ENCODE results near the gene CCDC17.

DNA sequence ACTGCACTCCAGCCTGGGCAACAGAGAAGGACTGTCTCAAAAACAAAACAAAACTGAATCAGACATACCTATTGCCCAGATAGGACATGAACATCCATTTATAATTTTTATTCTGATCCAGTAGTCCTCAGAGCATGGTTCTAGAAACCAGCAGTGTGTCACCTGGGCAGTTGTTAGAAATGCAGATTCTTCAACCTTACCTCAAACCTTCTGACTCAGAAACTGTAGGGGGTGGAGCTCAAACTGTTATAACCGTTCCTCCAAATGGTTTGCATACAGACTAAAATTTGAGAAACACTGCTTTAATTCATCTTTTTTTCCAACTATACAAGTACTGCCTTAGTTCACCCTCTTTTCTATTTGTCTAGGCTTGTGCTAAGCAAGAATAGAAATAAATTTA, 34.0 kb downstream of the CCDC17 start:
- TF ChIP-seq, protein P1, sequence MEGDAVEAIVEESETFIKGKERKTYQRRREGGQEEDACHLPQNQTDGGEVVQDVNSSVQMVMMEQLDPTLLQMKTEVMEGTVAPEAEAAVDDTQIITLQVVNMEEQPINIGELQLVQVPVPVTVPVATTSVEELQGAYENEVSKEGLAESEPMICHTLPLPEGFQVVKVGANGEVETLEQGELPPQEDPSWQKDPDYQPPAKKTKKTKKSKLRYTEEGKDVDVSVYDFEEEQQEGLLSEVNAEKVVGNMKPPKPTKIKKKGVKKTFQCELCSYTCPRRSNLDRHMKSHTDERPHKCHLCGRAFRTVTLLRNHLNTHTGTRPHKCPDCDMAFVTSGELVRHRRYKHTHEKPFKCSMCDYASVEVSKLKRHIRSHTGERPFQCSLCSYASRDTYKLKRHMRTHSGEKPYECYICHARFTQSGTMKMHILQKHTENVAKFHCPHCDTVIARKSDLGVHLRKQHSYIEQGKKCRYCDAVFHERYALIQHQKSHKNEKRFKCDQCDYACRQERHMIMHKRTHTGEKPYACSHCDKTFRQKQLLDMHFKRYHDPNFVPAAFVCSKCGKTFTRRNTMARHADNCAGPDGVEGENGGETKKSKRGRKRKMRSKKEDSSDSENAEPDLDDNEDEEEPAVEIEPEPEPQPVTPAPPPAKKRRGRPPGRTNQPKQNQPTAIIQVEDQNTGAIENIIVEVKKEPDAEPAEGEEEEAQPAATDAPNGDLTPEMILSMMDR (IDR thresholded peaks at IDR 0.05; ENCODE audit: low read depth, low read length) = no peak
- no peak for TF ChIP-seq POLR2A (IDR thresholded peaks at IDR 0.05; ENCODE audit: extremely low read depth, insufficient read length)
- no peak for TF ChIP-seq MYC (IDR thresholded peaks at IDR 0.05; ENCODE audit: low read depth, low read length)
- TF ChIP-seq, protein P2, sequence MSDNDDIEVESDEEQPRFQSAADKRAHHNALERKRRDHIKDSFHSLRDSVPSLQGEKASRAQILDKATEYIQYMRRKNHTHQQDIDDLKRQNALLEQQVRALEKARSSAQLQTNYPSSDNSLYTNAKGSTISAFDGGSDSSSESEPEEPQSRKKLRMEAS (IDR thresholded peaks at IDR 0.05; ENCODE audit: low read depth, low read length) = no peak
